Chondrocyte (in vitro differentiated cells): ENCODE data around the gene RPH3AL. TPM values are rescaled to one million over a fixed set of nuclear protein-coding genes. Genes with fewer than 3 reads are reported as not detected.
A peak's percentile ranks its signal among the peaks of the same experiment; 100 is the strongest.

Experiments used
- DNase-seq: peaks from one replicate; pipeline ENCODE4 v3.0.0; 2021; ENCODE audit warnings: mixed read lengths, low spot score
- H3K27ac Mint-ChIP-seq: one replicate; pipeline ENCODE4 v1.8.0; 2021; ENCODE audit warnings: mild to moderate bottlenecking, moderate library complexity, mixed read lengths; ENCODE audit not compliant: unreplicated experiment
- H3K27me3 Mint-ChIP-seq: 2 replicates; pipeline ENCODE4 v1.8.0; 2021; ENCODE audit warnings: low read depth, mixed read lengths
- H3K36me3 Mint-ChIP-seq: 2 replicates; pipeline ENCODE4 v1.8.0; 2021; ENCODE audit warnings: low read depth, mixed read lengths
- H3K4me1 Mint-ChIP-seq: 2 replicates; pipeline ENCODE4 v1.8.0; 2021; ENCODE audit warnings: low read depth, mild to moderate bottlenecking, mixed read lengths
- H3K4me3 Mint-ChIP-seq: one replicate; pipeline ENCODE4 v1.8.0; 2021; ENCODE audit warnings: mild to moderate bottlenecking, moderate library complexity, mixed read lengths; ENCODE audit not compliant: unreplicated experiment
- H3K9me3 Mint-ChIP-seq: 2 replicates; pipeline ENCODE4 v1.8.0; 2021; ENCODE audit warnings: low read depth, mixed read lengths
- total RNA-seq: library from RNA; stranded (reverse); gene quantifications from 3 replicates; pipeline ENCODE4 v1.2.1, GENCODE V29; 2021
- TF ChIP-seq, protein P1 (sequence below): fragments of 200-600 bp; sonication (generic); IDR thresholded peaks from 2 replicates; pipeline ENCODE4 v1.5.0; 2021; ENCODE audit warnings: antibody characterized with exemption, mild to moderate bottlenecking, moderate library complexity

Gene RPH3AL
- total RNA-seq, 1 donor from 2014 or later = 4.1 TPM

GRCh38 chr17:228951-229708, 123.5 kb downstream of the RPH3AL start:
- Mint-ChIP-seq H3K36me3 (no peaks in the 10 kb centered on the region), H3K4me1 (peaks cover 5% of the 10 kb centered on the region), H3K9me3 (no peaks in the 10 kb centered on the region), H3K4me3 (no peak overlapping the region), H3K27ac (no peak overlapping the region), H3K27me3 (no peaks in the 10 kb centered on the region)
- peak; percentile 57 for DNase-seq
- TF ChIP-seq, protein P1, sequence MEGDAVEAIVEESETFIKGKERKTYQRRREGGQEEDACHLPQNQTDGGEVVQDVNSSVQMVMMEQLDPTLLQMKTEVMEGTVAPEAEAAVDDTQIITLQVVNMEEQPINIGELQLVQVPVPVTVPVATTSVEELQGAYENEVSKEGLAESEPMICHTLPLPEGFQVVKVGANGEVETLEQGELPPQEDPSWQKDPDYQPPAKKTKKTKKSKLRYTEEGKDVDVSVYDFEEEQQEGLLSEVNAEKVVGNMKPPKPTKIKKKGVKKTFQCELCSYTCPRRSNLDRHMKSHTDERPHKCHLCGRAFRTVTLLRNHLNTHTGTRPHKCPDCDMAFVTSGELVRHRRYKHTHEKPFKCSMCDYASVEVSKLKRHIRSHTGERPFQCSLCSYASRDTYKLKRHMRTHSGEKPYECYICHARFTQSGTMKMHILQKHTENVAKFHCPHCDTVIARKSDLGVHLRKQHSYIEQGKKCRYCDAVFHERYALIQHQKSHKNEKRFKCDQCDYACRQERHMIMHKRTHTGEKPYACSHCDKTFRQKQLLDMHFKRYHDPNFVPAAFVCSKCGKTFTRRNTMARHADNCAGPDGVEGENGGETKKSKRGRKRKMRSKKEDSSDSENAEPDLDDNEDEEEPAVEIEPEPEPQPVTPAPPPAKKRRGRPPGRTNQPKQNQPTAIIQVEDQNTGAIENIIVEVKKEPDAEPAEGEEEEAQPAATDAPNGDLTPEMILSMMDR = no peak

GRCh38 chr17:227946-228615, 124.5 kb downstream of the RPH3AL start:
- no peak overlapping the region for H3K4me3 Mint-ChIP-seq
- H3K4me1 Mint-ChIP-seq = peaks cover 5% of the 10 kb centered on the region
- TF ChIP-seq, protein P1 = no peak
- no peak overlapping the region for H3K27ac Mint-ChIP-seq
- H3K9me3 Mint-ChIP-seq = no peaks in the 10 kb centered on the region
- peaks cover 2% of the 10 kb centered on the region for H3K27me3 Mint-ChIP-seq
- H3K36me3 Mint-ChIP-seq = no peaks in the 10 kb centered on the region
- peak; percentile 57 for DNase-seq

GRCh38 chr17:227078-227945, 125.3 kb downstream of the RPH3AL start:
- peak; percentile 76 for DNase-seq
- no peak overlapping the region for H3K27ac Mint-ChIP-seq
- no peak overlapping the region for H3K4me3 Mint-ChIP-seq
- peaks cover 2% of the 10 kb centered on the region for H3K27me3 Mint-ChIP-seq
- H3K36me3 Mint-ChIP-seq = no peaks in the 10 kb centered on the region
- TF ChIP-seq, protein P1 = no peak
- H3K9me3 Mint-ChIP-seq = no peaks in the 10 kb centered on the region
- peaks cover 5% of the 10 kb centered on the region for H3K4me1 Mint-ChIP-seq

DNA sequence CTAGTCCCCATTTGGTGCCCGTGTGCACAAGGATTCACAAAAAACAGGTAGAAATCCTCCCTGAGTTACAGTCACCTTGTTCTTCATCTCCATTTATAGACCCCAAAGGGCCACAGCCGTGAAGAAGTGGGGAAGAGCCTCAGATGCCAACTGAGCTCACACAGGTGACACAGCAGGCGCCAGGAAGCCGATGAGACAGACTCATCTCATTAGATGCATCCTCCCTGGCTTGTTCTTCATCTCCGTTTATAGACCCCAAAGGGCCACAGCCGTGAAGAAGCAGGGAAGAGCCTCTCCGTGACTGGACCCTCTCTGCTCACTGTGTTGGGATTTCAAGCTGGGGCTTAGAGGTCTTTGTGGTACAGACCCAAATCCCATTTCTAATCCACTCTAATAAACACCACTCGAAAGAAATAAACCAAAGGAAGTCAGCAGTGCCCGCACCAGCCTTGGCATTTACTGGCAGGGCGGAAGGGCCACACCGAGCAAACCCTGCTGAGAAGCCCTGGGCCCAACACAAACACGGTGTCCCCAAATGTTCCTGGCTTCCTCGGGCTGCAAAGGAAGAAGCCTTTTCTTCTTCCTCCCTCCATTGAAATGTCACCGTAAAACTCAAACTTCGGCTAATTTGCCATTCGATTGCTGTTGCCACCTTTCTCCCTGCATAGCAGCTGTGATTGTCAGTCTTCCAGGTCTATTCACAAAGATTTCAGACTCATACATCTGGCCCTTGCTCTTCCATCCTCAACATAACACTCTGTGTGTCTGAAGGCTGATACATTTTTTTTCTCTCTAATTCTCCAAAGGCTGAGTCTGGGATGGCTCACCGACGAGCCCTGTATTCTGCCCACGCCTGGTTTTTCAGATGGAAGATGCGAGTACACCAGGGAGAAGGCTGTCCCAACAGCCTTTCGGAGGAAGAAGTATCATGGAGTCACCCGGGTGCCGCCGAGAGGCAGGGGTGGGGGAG, 126.2 kb downstream of the RPH3AL start:
- Mint-ChIP-seq H3K4me3 (no peak overlapping the region), H3K4me1 (peaks cover 5% of the 10 kb centered on the region), H3K36me3 (no peaks in the 10 kb centered on the region)

More for the DNA sequence above, 126.2 kb downstream of the RPH3AL start:
- TF ChIP-seq, protein P1 = no peak
- peaks cover 2% of the 10 kb centered on the region for H3K27me3 Mint-ChIP-seq
- no peak overlapping the region for H3K27ac Mint-ChIP-seq
- peak; percentile 56 for DNase-seq
- no peaks in the 10 kb centered on the region for H3K9me3 Mint-ChIP-seq
